GM08714 (cell line): Measurements from ENCODE around the gene IRF8.
"Not testable (repeated sequence)": the region's sequence is repeated elsewhere in the genome, so short reads cannot be mapped to it uniquely, and the experiment has no call there.

ENCODE experiments used
- H3K4me3 ChIP-seq: fragments of 200-500 bp; sonication (Bioruptor generic); 2 replicates; pipeline ENCODE4 v1.5.1; 2014; ENCODE audit warnings: mild to moderate bottlenecking, low read length, inconsistent platforms
- ZNF274 ChIP-seq: IDR thresholded peaks from 2 replicates; pipeline ENCODE4 v1.6.1; 2012; ENCODE audit warnings: mild to moderate bottlenecking, low read depth, low read length

IRF8 gene

GRCh38 chr16:85935974-85936760 is 37.2 kb downstream of the IRF8 start:
- H3K4me3 ChIP-seq: peak overlapping the region; percentile 20; the same call in 1 of the 2 replicates
- no peak for TF ChIP-seq ZNF274

- H3K4me3 ChIP-seq: no peak overlapping the region; the same call in 1 of the 2 replicates
- TF ChIP-seq ZNF274: no peak
Measured at GRCh38 chr16:85936816-85937215, 37.9 kb downstream of the IRF8 start.

- TF ChIP-seq ZNF274: no peak
Measured at GRCh38 chr16:85940214-85940613, 41.3 kb downstream of the IRF8 start.

GRCh38 chr16:85941863-85942644 is 43.1 kb downstream of the IRF8 start:
- TF ChIP-seq ZNF274: no peak

More at GRCh38 chr16:85940214-85940613, 41.3 kb downstream of the IRF8 start:
- H3K4me3 ChIP-seq: no peak overlapping the region

GRCh38 chr16:85942659-85943058 is 43.7 kb downstream of the IRF8 start:
- not testable (repeated sequence) for H3K4me3 ChIP-seq

More at GRCh38 chr16:85941863-85942644, 43.1 kb downstream of the IRF8 start:
- H3K4me3 ChIP-seq: no peak overlapping the region

- TF ChIP-seq ZNF274: no peak
- H3K4me3 ChIP-seq: no peak overlapping the region
Measured at GRCh38 chr16:85943711-85944110, 44.7 kb downstream of the IRF8 start.

- peak overlapping the region; percentile 15; the same call in 1 of the 2 replicates for H3K4me3 ChIP-seq
- no peak for TF ChIP-seq ZNF274
Measured at GRCh38 chr16:85944572-85945423, 45.8 kb downstream of the IRF8 start.

- peak overlapping the region; percentile 15; the same call in 1 of the 2 replicates for H3K4me3 ChIP-seq
Measured at GRCh38 chr16:85945424-85945751, 46.4 kb downstream of the IRF8 start.

GRCh38 chr16:85946541-85947124 is 47.7 kb downstream of the IRF8 start:
- no peak overlapping the region for H3K4me3 ChIP-seq
- no peak for TF ChIP-seq ZNF274

More at GRCh38 chr16:85945424-85945751, 46.4 kb downstream of the IRF8 start:
- TF ChIP-seq ZNF274: no peak

- TF ChIP-seq ZNF274: no peak
- peak overlapping the region; percentile 21; the same call in 1 of the 2 replicates for H3K4me3 ChIP-seq
Measured at GRCh38 chr16:85947230-85948137, 48.5 kb downstream of the IRF8 start.

GRCh38 chr16:85948138-85948509 is 49.2 kb downstream of the IRF8 start:
- TF ChIP-seq ZNF274: no peak
- H3K4me3 ChIP-seq: peak overlapping the region; percentile 21; the same call in 1 of the 2 replicates

- H3K4me3 ChIP-seq: no peak overlapping the region; the same call in 1 of the 2 replicates
- no peak for TF ChIP-seq ZNF274
Measured at GRCh38 chr16:85948616-85949265, 49.8 kb downstream of the IRF8 start.
